T-helper 22 cell (primary cell): ENCODE results near the gene NT5DC2.

Experiments
- DNase-seq: peaks from one replicate; pipeline ENCODE4 v3.0.0-alpha.2; 2020; ENCODE audit warnings: low read depth

The NT5DC2 gene

DNA sequence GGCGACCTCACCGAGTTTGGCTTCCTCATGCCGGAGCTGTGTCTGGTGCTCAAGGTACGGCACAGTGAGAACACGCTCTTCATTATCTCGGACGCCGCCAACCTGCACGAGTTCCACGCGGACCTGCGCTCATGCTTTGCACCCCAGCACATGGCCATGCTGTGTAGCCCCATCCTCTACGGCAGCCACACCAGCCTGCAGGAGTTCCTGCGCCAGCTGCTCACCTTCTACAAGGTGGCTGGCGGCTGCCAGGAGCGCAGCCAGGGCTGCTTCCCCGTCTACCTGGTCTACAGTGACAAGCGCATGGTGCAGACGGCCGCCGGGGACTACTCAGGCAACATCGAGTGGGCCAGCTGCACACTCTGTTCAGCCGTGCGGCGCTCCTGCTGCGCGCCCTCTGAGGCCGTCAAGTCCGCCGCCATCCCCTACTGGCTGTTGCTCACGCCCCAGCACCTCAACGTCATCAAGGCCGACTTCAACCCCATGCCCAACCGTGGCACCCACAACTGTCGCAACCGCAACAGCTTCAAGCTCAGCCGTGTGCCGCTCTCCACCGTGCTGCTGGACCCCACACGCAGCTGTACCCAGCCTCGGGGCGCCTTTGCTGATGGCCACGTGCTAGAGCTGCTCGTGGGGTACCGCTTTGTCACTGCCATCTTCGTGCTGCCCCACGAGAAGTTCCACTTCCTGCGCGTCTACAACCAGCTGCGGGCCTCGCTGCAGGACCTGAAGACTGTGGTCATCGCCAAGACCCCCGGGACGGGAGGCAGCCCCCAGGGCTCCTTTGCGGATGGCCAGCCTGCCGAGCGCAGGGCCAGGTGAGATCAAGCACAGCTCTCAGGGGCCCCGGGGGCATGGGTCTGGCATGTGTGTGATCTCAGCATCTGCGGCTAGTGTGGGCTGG, 45.6 kb downstream of the NT5DC2 start:
- no peak for DNase-seq

DNA sequence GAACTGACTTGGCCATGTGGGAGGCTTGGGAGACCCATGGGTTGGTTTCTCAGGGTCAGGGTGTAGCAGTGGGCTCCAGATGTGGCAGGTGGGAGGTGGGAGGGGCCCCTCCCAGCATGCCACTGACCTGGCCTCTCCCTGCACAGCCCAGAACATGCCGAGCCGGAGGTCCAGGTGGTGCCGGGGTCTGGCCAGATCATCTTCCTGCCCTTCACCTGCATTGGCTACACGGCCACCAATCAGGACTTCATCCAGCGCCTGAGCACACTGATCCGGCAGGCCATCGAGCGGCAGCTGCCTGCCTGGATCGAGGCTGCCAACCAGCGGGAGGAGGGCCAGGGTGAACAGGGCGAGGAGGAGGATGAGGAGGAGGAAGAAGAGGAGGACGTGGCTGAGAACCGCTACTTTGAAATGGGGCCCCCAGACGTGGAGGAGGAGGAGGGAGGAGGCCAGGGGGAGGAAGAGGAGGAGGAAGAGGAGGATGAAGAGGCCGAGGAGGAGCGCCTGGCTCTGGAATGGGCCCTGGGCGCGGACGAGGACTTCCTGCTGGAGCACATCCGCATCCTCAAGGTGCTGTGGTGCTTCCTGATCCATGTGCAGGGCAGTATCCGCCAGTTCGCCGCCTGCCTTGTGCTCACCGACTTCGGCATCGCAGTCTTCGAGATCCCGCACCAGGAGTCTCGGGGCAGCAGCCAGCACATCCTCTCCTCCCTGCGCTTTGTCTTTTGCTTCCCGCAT, 46.4 kb downstream of the NT5DC2 start:
- no peak for DNase-seq

DNA sequence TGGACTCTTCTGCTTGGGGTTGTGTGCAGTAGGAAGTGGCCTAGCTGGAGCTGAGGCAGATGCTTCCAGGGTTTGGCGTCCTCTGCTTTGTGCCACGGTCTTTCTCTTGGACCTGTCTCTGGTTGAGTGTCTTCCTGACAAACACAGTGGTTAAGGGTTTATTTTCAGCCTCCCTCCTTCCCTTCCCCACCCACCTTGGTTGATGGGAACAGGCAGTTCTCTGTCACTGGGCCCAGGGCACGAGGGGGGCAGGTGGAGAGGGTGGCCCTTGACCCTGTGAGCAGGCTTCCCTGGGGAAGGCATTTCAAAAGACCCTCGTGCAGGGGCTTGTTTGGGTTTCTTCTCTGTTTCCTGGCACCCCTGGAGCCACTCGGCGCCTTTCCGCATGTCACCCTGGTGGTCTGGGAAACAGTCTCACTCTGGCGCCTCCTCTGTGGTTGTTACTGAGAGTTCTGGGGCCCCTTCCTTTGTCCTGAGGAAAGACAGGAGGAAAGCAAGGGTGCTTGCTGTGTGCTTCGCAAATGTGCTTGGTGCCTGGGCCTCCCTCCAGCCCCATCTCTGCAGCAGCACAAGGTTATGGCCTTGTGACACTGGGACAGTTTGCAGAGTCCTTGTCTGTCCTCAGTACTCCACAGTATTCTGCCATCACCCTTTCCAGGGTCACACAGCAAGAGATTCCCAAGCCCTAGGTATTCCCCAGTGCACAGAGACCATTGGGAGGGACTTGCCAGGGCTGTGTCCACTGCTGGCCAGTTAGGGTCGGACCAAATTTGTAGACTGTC, 48.8 kb downstream of the NT5DC2 start:
- no peak for DNase-seq

DNA sequence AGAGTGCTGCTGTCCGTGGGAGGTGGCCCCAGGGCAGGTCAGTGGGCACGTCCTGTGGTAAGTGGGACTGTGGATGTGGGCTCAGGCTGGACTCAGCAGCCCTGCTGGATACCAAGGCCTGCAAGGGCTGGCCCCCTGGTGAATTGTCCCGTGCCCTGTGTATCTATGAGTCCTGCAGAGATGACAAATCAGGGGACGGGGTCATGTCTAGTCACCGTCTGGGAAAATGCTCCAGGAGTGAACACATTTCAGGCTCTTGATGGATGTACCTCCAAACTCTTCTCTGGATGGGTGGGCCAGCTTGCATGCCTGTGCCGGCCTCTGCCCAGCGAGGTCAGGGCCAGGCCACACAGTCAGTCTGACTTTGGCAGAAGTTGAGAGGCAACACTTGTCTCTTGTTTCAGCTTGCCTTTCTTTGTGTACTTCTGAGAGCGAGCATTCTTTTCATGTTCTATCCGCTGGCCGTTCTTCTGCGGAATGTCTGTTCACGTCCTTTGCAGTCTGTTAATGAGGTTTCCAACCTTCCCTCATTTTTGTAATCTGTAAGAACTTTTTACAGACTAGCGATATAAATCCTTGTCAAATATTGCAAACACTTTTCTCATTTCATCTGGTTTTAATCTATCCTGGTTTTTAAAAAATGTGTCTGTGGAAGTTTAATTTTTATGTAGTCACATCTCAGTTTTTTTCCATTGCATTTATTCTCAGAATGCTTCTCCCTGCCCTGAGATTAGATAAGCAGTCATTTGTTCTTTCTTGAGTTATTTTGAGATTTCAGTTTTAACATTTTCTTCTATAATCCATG, 49.9 kb downstream of the NT5DC2 start:
- DNase-seq, result no peak

DNA sequence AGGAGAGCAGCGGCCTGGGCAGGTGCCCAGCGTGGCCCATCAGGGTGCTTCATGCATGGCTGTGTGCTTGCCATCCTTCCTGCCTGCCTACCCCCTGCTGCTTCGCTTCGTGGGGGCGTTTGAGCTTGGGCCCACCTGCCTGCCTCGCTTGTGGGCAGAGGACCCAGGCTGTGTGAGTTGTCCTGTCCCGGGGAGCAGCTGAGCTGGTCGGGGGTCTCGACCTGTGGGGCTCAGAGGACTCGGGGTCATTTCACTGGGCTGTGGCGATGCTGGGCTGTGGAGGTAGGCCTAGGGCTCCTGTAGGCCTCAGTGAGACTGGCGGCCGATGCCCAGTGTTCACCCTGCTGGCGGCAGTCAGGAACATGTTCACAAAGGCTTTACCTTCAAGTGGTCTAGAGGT, 50.6 kb downstream of the NT5DC2 start:
- DNase-seq, result no peak

DNA sequence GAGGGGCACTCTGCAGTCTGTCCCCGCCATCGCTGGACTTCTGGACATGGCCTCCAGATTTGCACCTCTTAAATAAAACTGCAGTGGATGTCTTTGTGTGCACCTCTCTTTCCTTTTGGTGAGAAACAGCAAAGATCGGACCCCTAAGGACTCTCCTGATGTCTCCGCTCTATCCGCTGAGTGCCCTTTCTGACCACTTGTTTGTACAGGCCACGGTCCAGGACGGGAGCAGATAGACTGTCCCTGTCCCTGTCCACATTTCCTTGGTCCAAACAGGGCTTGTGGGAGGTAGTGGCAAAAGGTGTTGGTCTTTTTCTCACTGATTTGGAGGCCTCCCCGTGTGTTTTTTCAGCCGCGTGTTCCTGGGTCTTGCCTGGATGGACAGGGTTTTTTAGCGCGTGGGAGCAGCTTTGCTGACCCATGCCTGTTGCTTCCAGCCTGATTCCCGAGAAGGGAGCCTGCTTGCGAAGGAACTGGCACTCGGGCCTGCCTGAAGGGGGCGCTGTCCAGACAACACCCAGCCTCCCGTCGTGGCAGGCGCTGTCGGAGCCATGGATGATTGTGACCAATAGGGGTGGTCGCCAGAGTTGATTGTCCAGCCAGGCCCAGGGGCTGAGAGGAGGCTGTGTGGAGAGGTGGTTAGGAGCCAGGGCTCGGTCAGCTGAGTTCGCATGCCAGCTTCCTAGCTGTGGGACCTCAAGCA, 51.7 kb downstream of the NT5DC2 start:
- no peak for DNase-seq

DNA sequence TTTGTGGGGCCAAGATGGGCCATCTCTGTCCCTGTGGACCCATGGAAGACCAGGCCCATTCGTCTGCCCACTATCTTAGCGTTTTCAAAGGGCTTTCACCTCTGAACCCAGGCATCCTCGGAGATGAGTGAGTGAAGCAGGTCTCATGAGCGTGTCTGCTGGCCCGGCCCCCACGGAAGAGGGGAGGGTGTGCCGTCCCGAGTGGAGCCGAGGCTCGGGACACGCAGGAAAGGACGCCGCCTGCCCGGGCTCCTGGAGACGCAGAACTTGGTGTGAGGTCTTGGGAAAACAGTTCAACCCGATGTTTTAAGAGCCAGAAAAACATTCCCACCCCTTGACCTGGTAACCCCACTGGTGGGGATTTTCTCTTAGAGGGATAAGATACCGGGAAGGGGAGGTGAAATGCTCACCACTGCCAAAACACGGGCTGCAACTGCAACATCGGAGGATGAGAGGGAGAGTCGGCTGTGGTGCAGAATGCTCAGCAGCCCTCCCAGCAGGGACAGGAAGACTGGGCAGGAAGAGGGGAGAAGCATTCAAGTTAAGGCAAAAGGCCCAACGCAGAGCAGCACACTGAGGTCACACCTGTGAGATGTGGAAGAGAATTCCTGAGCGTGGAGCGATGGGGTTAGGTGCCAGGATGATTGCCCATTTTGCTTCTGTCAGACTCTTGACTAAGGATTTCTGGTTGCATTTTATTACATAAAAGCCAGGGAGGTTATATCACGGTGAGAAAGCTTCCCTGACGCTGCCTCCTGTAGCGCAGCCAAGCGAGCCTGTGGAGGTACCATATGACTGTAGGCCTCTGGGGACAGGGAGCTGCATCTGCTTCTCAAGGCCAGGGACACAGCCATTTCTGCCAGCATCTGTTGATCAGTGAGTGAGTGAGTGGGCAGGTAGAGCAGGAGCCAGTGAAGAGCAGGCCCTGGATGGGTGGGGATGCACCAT, 52.6 kb downstream of the NT5DC2 start:
- DNase-seq, result no peak

DNA sequence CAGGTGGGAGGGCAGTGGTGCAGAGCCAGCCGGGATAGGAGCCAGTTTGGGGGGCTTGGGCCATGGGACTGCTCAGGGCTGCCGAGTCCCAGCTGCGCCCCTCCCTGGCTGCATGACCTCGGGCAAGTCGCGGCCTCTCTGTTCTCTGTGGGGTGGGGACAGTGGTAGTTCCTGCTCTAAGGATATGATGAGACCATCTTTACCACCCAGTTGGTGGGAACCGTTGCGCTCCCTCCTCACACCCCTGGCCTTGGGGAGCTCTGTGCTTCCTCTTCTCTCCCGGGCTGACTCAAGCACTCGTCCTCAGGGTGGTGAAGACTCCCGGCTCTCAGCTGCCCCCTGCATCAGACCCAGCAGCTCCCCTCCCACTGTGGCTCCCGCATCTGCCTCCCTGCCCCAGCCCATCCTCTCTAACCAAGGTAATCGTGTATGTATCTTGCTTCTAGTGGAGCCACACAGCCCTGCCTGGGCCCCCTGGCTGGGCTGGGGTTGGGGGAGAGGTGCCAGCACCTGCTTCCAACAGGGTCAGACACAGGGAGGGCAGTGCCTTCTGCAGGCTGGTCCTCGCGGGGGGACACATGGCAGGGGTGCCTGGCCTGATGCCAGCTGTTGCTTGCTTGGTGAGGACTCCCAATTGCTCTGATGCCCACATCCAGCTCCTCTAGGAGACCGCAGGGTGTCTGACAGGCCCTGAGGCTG, 53.6 kb downstream of the NT5DC2 start:
- no peak for DNase-seq

DNA sequence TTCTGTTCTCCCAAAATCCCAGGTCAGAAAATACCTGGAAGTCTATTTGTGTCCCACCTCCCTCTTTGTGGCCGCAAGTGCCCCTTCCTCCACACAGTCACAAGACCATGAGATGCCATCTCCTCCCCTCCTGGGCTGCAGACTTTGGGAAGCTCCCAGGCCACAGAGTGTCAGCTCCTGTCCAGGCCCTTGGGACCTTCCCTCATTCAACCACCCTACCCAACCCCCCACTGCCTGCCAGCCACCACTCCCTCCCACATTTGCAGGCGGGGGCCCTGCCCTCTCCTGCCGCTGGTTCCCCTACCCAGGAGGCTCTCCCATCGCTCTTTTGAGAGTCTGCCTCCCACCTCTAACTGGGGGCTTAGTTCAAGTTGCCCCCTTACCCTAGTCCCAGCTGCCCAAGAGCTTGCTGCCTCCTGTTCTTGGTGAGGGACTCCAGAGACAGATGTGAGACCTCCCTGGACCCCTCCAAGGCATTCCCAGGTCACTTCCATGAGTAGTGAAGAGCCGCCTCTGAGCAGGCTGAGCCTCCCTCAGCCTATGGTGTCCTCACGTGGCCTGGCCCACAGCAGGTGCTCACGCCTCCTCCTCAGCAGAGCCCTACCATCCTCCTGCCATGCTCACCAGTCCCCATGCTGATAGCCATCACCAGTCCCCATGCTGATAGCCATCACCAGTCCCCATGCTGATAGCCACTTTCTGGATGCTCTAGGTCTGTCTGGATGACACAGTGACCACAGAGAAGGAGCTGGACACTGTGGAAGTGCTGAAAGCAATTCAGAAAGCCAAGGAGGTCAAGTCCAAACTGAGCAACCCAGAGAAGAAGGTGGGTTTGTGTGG, 54.4 kb downstream of the NT5DC2 start:
- no peak for DNase-seq

DNA sequence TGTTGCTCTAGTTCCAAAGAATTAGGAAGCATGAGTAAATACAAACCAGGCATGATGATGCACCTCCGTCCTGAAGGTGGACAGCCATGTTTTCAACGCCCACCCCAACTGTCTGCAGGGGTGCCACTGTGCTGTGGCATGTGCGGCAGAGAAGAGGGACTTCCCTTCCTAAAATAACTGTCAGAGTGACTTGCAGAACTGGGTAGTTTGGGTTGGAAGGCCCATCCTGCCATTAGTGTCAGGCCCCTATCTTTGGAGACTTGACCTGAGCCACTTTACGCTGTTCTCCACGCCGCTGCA, 55.9 kb downstream of the NT5DC2 start:
- no peak for DNase-seq

DNA sequence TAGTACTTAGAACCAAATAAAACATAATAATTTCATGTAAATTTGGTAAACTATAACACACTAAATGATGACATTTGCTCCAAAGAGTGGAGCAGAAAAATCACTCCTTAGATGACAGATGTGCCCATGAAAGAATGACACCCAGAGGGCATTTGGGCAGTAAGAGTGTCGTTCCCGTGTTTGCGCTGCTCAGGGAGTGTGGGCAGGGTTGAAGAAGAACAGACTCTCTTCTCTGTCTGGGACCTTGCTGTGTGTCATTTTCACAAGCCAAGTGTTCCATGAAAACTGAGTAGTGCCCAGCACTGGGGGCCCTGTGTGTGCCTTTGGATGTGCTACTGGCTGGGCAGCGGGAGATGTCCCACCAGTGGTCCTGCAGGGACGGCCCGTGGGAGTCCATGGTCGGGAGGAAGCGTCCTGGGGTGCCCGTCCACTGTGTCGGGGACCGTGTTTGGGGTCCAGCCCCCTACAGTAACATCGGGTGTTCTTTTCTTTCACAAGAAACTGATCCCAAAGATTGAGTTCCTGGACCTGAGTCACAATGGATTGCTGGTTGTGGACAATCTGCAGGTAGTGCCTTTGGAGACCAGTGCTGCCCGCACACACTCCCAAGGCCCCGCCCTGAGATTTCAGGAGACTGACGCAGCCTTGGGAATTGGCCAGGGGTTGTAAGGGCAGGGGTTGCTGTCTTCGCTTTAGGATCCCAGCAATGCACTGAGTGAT, 56.4 kb downstream of the NT5DC2 start:
- DNase-seq, result no peak
